Choroid plexus epithelial cell (primary cell): ENCODE measurements around the gene C16orf96.

ENCODE experiments used
- DNase-seq: peaks from one replicate; pipeline ENCODE4 v3.0.0-alpha.2; 2010; ENCODE audit warnings: low read depth
- H3K4me3 ChIP-seq: 2 replicates; pipeline ENCODE4 v1.5.1; 2011; ENCODE audit warnings: low read depth, mild to moderate bottlenecking, control low read depth, low read length, moderate library complexity
- TF ChIP-seq, protein P1 (sequence below): conservative IDR thresholded peaks from 2 replicates; pipeline ENCODE4 v1.5.1; 2011; ENCODE audit warnings: low read depth, mild to moderate bottlenecking, control low read depth, inconsistent platforms, low read length, moderate library complexity

Gene C16orf96

DNA sequence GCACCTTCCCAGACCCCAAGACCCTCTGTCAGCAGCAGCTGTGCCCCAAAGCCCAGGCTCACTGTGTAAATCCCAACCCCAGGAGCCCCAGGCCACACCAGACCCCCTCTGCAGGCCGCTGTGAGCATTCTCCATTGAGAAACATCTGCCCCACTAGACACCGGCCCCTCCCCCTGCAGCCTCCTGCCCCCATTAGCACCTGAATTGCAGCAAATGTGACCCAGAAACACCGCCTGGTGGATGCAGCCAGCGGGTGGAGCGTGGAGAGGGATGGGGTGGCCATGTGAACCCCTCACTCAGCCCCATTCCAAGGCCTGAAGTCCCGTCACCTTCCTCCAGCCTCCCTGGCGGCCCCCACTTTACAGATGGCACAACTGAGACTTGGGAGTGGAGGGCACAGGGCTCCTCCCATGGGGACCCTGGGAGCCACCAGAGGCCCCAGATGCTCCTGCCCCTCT, 56.4 kb downstream of the C16orf96 start:
- TF ChIP-seq, protein P1, sequence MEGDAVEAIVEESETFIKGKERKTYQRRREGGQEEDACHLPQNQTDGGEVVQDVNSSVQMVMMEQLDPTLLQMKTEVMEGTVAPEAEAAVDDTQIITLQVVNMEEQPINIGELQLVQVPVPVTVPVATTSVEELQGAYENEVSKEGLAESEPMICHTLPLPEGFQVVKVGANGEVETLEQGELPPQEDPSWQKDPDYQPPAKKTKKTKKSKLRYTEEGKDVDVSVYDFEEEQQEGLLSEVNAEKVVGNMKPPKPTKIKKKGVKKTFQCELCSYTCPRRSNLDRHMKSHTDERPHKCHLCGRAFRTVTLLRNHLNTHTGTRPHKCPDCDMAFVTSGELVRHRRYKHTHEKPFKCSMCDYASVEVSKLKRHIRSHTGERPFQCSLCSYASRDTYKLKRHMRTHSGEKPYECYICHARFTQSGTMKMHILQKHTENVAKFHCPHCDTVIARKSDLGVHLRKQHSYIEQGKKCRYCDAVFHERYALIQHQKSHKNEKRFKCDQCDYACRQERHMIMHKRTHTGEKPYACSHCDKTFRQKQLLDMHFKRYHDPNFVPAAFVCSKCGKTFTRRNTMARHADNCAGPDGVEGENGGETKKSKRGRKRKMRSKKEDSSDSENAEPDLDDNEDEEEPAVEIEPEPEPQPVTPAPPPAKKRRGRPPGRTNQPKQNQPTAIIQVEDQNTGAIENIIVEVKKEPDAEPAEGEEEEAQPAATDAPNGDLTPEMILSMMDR: peak; percentile 43
- peak overlapping the region; percentile 86 for H3K4me3 ChIP-seq
- no peak for DNase-seq

DNA sequence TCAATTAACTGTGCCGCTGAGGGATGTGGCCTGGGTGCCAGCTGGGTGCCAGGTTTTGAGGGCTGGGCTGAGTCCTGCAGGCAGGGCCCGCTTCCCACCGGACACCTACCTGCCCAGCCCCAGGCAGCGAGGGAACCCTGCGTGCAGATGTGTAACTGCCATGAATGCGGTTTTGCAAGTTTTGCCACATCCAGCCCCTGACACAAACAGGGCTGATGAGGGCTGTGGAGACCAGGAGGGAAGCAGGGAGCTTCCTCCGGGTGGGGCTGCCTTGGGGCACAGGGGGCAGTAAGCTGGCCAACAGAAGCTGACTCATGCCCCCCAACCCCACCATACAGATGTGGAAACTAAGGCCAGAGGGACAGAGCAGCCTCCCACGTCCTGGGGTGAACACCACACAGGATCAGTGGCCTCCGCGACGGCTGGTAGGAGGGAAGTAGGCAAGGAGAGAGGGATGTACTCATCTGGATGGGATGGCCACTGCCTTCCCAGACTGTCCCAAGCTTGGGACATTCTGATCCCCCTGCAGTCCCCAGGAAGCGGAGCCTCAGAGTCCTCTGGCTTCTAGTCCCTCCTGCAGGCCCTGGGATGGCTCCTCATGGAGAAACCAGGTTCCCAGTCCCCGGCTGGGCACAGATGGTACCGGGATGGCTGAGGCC, 57.0 kb downstream of the C16orf96 start:
- TF ChIP-seq, protein P1: no peak
- H3K4me3 ChIP-seq: peak overlapping the region; percentile 86
- DNase-seq: no peak

DNA sequence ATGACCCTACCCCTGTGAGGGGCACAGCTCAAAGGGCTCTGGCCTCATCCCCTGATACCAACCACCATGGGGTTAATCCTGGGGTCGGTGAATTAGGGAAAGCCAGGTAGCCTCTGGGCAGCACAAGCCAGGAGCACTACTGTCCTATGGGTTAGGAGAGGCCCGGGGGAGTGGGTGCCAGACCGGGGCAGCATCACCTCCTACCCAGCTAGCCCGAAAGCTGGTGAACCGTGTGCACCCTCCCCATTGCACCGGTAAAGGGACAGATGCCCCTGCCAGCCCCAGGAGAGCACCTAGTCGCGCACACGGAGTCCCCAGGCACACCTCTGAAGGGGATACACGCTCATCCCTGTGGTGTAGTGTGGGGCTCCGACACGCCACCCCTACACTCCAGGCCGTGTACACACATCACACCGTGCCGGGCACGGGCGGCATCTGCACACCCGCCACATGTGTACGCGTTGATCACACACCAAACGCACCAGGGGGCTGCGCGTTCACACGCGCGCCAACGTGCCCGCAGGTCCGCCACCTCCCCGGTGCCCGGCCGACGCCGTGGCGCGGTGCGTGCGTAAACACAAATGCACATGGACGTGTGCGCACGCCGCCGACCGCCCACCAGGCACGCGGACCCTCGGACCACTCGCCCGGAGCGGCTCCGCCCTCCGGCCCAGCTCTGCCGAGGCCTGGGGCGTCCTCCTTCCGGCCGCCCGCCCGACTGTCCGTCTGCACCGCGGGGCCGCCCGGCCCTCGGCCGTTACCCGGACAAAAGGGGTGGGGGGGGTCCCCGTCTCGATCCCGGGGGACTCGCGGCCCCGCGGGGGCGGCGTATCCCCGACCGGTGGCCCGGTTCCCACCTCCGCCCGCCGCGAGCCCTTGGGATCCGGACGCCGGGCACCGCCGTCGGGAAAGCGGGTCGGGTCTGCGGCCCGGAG, 57.8 kb downstream of the C16orf96 start:
- TF ChIP-seq, protein P1: no peak
- peak overlapping the region; percentile 86 for H3K4me3 ChIP-seq
- DNase-seq: peak; percentile 46

DNA sequence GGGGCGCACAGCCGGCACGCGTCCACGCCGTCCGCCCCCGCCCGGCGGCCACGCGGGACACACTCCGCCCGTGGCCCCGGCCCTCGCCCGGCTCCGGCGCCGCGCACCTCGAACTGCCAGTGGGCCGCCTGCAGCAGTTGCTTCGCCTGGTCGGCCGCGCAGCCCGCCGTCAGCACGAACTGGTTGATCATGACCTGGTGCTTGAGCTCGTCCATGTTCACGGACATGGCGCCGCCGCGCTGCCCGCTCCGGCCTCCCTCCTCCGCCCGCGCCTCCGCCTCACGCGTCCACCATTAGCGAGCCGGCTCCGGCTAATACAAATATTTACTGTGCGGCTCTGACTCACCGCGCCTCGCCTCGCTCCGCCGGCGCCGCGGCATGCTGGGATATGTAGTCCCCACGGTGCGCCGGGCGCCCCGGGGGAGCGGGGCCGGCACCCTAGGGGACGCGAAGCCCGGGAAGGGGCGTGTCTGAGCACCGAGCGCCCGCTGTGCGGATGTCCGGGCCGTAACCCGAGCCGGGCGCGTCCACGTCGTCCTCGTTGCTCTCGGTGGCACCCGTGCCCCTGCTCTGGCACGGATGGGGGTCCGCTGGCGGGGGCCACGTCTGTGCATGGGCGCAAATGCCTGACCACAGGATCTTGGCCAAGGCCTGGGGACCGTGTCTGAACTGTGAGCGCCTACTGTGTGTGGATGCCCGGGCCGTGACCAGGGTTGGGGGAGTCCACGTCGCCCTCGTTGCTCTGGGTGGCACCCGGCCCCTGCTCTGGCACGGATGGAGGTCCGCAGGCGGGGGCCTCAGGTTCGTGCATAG, 58.6 kb downstream of the C16orf96 start, which contains the start of gene UBALD1:
Gene UBALD1, minus strand, starts transcription at position 318 of the 813 bp plus-strand sequence. Its CDS starts 91 bp downstream, at position 227.
- TF ChIP-seq, protein P1: no peak
- peak within 1 kb of the TSS; percentile 86 for H3K4me3 ChIP-seq
- DNase-seq: peak; percentile 93

DNA sequence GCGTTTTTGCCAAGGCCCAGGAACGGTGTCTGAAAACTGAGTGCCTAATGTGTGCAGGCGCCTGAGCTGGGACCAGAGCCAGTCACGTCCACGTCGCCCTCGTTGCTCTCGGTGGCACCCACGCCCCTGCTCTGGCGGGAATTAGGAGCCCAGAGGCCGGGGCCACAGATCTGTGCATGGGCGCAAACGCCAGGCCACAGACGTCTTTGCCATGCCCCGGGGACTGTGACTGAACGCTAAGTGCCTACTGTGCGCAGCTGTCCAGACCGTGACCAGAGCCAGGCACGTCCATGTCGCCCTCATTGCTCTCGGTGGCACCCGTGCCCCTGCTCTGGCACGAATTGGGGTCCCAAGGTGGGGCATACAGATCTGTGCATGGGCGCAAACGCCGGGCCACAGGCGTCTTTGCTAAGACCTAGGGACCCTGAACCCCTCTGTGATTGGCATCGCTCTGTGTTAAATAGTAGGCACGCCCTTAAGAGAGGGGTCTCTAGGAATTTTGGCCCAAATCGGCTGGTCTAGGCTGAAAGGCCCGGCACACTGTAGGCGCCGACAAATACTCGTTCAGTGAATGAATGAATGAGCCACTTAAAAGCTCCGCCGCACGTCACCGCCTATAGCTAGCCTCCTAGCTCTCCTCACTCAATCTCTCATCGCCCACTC, 59.4 kb downstream of the C16orf96 start:
- TF ChIP-seq, protein P1: no peak
- DNase-seq: no peak
- peak overlapping the region; percentile 86 for H3K4me3 ChIP-seq
